Liver (tissue), 9 donors: Measurements from ENCODE around the gene CES4A. TPM values are rescaled to one million over a fixed set of nuclear protein-coding genes. Genes with fewer than 3 reads are reported as not detected.
A peak's percentile ranks its signal among the peaks of the same experiment; 100 is the strongest.

ENCODE experiments used
- DNase-seq: peaks from one replicate; pipeline ENCODE4 v3.0.0-alpha.2; 2017; ENCODE audit warnings: low spot score
- H3K27ac ChIP-seq, 2 donors: one replicate each; pipeline ENCODE4 v1.7.0; 2013; ENCODE audit warnings: inconsistent platforms in 2 of 2, low read length in 2 of 2, control low read depth in 1 of 2, low read depth in 1 of 2, mild to moderate bottlenecking in 1 of 2
- H3K27me3 ChIP-seq, 4 donors: one replicate each; pipeline versions ENCODE4 v1.6.1 to v1.7.0; 2013; ENCODE audit warnings: low read length in 3 of 4, inconsistent platforms in 1 of 4, mild to moderate bottlenecking in 1 of 4, moderate library complexity in 1 of 4; ENCODE audit not compliant: control insufficient read depth in 4 of 4, insufficient read depth in 4 of 4
- H3K36me3 ChIP-seq, 4 donors: one replicate each; pipeline versions ENCODE4 v1.6.1 to v1.7.0; 2013; ENCODE audit warnings: low read length in 3 of 4, mild to moderate bottlenecking in 3 of 4, low read depth in 1 of 4, moderate library complexity in 1 of 4; ENCODE audit not compliant: control insufficient read depth in 4 of 4, insufficient read depth in 3 of 4
- H3K4me1 ChIP-seq, 4 donors: one replicate each; pipeline versions ENCODE4 v1.6.1 to v1.7.0; 2013; ENCODE audit warnings: low read length in 3 of 4, mild to moderate bottlenecking in 3 of 4, moderate library complexity in 1 of 4; ENCODE audit not compliant: control insufficient read depth in 4 of 4, insufficient read depth in 4 of 4
- H3K4me3 ChIP-seq, 3 donors: one replicate each; pipeline versions ENCODE4 v1.6.1 to v1.7.0; 2013; ENCODE audit warnings: low read length in 3 of 3, control low read depth in 1 of 3, low read depth in 1 of 3, mild to moderate bottlenecking in 1 of 3
- H3K9ac ChIP-seq, 2 donors: one replicate each; pipeline ENCODE4 v1.7.0; 2013; ENCODE audit warnings: low read length in 2 of 2, mild to moderate bottlenecking in 2 of 2, moderate library complexity in 2 of 2, control low read depth in 1 of 2, low read depth in 1 of 2
- H3K9me3 ChIP-seq, 4 donors: one replicate each; pipeline versions ENCODE4 v1.6.1 to v1.7.0; 2013; ENCODE audit warnings: low read length in 3 of 4; ENCODE audit not compliant: control insufficient read depth in 4 of 4
- EGR1 ChIP-seq, 2 donors: IDR thresholded peaks; 2 replicates each; pipeline ENCODE4 v1.6.1; 2016 to 2018; ENCODE audit warnings: antibody characterized with exemption in 2 of 2, low read depth in 2 of 2
- FOXA1 ChIP-seq: IDR thresholded peaks from 2 replicates; pipeline ENCODE4 v1.6.1; 2016; ENCODE audit warnings: antibody characterized with exemption
- FOXA2 ChIP-seq: IDR thresholded peaks from 2 replicates; pipeline ENCODE4 v1.6.1; 2016; ENCODE audit warnings: antibody characterized with exemption
- GABPA ChIP-seq, 2 donors: IDR thresholded peaks in 1 of 2; conservative IDR thresholded peaks in 1 of 2; 2 replicates each; pipeline ENCODE4 v1.6.1; 2016; ENCODE audit warnings: antibody characterized with exemption in 2 of 2, mild to moderate bottlenecking in 1 of 2, moderate library complexity in 1 of 2
- HNF4A ChIP-seq, 2 donors: conservative IDR thresholded peaks; 2 replicates each; pipeline ENCODE4 v1.6.1; 2016; ENCODE audit warnings: antibody characterized with exemption in 2 of 2, mild to moderate bottlenecking in 2 of 2
- HNF4G ChIP-seq: IDR thresholded peaks from 2 replicates; pipeline ENCODE4 v1.6.1; 2016; ENCODE audit warnings: antibody characterized with exemption
- JUND ChIP-seq, 2 donors: IDR thresholded peaks; 2 replicates each; pipeline ENCODE4 v1.6.1; 2016; ENCODE audit warnings: antibody characterized with exemption in 2 of 2
- NR2F2 ChIP-seq: IDR thresholded peaks from 2 replicates; pipeline ENCODE4 v1.6.1; 2016; ENCODE audit warnings: antibody characterized with exemption
- RAD21 ChIP-seq, 2 donors: IDR thresholded peaks; 2 replicates each; pipeline ENCODE4 v1.6.1; 2016; ENCODE audit warnings: antibody characterized with exemption in 2 of 2, mild to moderate bottlenecking in 2 of 2
- RXRA ChIP-seq, 2 donors: IDR thresholded peaks; 2 replicates each; pipeline ENCODE4 v1.6.1; 2017 to 2018; ENCODE audit warnings: antibody characterized with exemption in 2 of 2, mild to moderate bottlenecking in 1 of 2
- SP1 ChIP-seq: IDR thresholded peaks from 2 replicates; pipeline ENCODE4 v1.6.1; 2018; ENCODE audit warnings: antibody characterized with exemption, mild to moderate bottlenecking
- TAF1 ChIP-seq: conservative IDR thresholded peaks from 2 replicates; pipeline ENCODE4 v1.6.1; 2016; ENCODE audit warnings: antibody characterized with exemption, mild to moderate bottlenecking
- YY1 ChIP-seq: IDR thresholded peaks from 2 replicates; pipeline ENCODE4 v1.6.1; 2016; ENCODE audit warnings: antibody characterized with exemption, mild to moderate bottlenecking
- WGBS: extraction: QIAGEN DNeasy Blood & Tissue Kit; methylation state at CpG from one replicate; pipeline ENCODE4 v1.1.7; 2013; 5-methylcytosine and 5-hydroxymethylcytosine counted together
- polyA plus RNA-seq, 2 donors: library from polyadenylated mRNA; stranded (reverse) in 1 of 2; unstranded in 1 of 2; fragments of 200-250 nt in 1 of 2; fragments of >200 nt in 1 of 2; fragmentation: Nextera tagmentation in 1 of 2; extraction: Ambion mirVana in 1 of 2; gene quantifications; one replicate each; pipeline versions ENCODE4 v1.2.1 to v1.2.3, GENCODE V29; 2013 to 2015
- total RNA-seq, 2 donors: library from RNA; depleted of rRNA; stranded (reverse); fragments of >200 nt; gene quantifications; one replicate each; pipeline ENCODE4 v1.2.3, GENCODE V29; 2014
- TF ChIP-seq, protein P1 (sequence below): IDR thresholded peaks from 2 replicates; pipeline ENCODE4 v1.6.1; 2016; ENCODE audit warnings: antibody characterized with exemption
- TF ChIP-seq, protein P2 (sequence below): IDR thresholded peaks from 2 replicates; pipeline ENCODE4 v1.6.1; 2016; ENCODE audit warnings: antibody characterized with exemption, mild to moderate bottlenecking
- TF ChIP-seq, protein P3 (sequence below): IDR thresholded peaks from 2 replicates; pipeline ENCODE4 v1.6.1; 2016; ENCODE audit warnings: antibody characterized with exemption
- TF ChIP-seq, protein P4 (sequence below): fragments of 150-350 bp; IDR thresholded peaks from 2 replicates; pipeline ENCODE4 v1.5.1; 2017; ENCODE audit warnings: improper control_type of control experiment, low read depth, low read length; ENCODE audit not compliant: missing input control
- TF ChIP-seq, protein P5 (sequence below): IDR thresholded peaks from 2 replicates; pipeline ENCODE4 v1.6.1; 2016; ENCODE audit warnings: antibody characterized with exemption
- donor health status: healthy.
- donor health status: healthy.
- donor health status: healthy.
- donor health status: healthy.
- donor health status: healthy.

Gene CES4A
- total and polyA plus RNA-seq, 4 donors: 1.6 to 20.5 (median 11.3) TPM

DNA sequence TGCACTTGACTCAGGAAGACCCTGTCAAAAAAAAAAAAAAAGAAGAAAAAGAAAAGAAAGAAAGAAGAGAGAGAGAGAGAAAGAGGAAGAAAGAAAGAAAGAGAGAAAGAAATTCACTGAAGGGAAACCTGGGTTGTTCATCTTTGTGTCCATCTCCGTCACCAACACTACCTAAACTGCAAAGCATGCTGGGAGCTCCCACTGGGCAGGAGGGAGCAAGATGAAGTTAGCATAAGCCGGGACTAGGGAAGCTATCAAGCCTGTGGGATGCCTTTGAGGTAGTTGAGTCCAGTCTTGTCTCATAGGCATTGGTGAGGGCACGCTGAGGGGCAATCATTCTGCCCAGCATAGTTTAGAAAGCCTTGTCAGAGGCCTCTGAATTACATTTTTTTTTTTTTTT, 32.9 kb downstream of the CES4A start:
- Histone ChIP-seq H3K4me1 (no peaks in the 10 kb centered on the region), H3K4me3 (no peak overlapping the region), H3K9ac (no peak overlapping the region), H3K27me3 (no peaks in the 10 kb centered on the region), H3K9me3 (no peaks in the 10 kb centered on the region), H3K27ac (no peak overlapping the region), H3K36me3 (no peaks in the 10 kb centered on the region)
- 91% methylated on average over 3 of the region's 3 CpGs for WGBS
- no peak for TF ChIP-seq GABPA (IDR thresholded peaks at IDR 0.05 in 1 of 2, conservative IDR thresholded peaks at IDR 0.05 in 1 of 2)
- no peak for TF ChIP-seq NR2F2
- DNase-seq: no peak

DNA sequence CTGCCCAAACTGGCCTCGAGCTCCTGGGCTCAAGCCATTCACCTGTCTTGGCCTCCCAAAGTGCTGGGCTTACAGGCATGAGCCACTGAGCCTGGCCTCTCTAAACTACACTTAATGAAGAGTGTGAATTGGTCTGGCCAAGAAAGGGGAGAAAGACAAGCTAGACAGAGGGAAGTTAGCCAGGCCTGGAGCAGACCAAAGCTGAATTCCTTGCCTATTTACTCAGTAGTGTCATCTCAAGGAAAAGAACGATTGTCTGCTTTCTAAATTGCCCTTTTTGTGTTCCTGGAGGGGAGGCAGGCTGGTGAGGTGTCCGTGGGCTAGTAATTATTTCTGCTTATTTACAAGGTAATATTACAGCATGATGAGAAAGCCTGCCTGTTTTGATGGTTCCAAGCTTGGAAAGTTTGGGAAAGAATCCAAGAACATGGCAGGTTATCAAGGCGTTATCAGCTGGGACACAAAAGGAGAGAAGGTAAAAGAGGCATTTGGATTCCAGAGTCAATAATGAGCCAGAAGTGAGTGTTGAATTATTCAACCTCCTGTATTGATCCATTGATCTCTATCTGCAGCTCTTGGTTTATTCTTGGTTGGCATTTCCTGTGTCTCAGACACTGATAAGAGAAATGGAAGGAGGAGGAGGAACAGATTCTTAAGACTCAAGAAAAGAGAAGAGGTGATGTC, 34.3 kb downstream of the CES4A start:
- Histone ChIP-seq H3K4me1 (no peaks in the 10 kb centered on the region), H3K27me3 (no peaks in the 10 kb centered on the region), H3K9me3 (no peaks in the 10 kb centered on the region), H3K36me3 (no peaks in the 10 kb centered on the region), H3K9ac (no peak overlapping the region), H3K4me3 (no peak overlapping the region), H3K27ac (no peak overlapping the region)
- 56% methylated on average over 4 of the region's 4 CpGs for WGBS
- no peak for DNase-seq
- TF ChIP-seq JUND (IDR thresholded peaks at IDR 0.05) (no peak), GABPA (IDR thresholded peaks at IDR 0.05 in 1 of 2, conservative IDR thresholded peaks at IDR 0.05 in 1 of 2) (no peak), YY1 (peak; percentile 15), TAF1 (no peak)

DNA sequence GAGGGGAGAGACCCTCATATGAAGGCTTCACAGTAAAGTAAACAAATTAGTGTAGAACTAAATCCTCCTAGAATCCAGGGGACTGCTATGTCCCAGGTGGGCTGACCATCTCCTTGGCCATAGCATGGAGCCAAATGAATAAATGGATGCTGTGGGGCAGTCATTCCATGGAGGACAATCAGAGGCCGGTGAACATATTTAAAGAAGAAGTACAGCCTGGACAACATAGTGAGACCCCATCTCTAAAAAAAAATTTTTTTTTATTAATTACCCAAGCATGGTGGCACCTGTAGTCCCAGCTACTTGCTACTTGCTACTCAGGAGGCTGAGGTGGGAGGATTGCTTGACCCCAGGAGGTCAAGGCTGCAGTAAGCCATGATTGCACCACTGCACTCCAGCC, 35.3 kb downstream of the CES4A start:
- WGBS: 93% methylated on average over 1 of the region's 1 CpG
- DNase-seq: no peak
- TF ChIP-seq HNF4G (no peak), RXRA (IDR thresholded peaks at IDR 0.05) (no peak), YY1 (no peak), EGR1 (IDR thresholded peaks at IDR 0.05; ENCODE audit: low read depth in 2 of 2) (no peak), NR2F2 (no peak), TAF1 (no peak), GABPA (IDR thresholded peaks at IDR 0.05 in 1 of 2, conservative IDR thresholded peaks at IDR 0.05 in 1 of 2) (no peak), FOXA2 (no peak), FOXA1 (no peak), HNF4A (conservative IDR thresholded peaks at IDR 0.05) (no peak), SP1 (no peak), JUND (IDR thresholded peaks at IDR 0.05) (no peak), RAD21 (IDR thresholded peaks at IDR 0.05) (no peak)
- TF ChIP-seq, protein P1, sequence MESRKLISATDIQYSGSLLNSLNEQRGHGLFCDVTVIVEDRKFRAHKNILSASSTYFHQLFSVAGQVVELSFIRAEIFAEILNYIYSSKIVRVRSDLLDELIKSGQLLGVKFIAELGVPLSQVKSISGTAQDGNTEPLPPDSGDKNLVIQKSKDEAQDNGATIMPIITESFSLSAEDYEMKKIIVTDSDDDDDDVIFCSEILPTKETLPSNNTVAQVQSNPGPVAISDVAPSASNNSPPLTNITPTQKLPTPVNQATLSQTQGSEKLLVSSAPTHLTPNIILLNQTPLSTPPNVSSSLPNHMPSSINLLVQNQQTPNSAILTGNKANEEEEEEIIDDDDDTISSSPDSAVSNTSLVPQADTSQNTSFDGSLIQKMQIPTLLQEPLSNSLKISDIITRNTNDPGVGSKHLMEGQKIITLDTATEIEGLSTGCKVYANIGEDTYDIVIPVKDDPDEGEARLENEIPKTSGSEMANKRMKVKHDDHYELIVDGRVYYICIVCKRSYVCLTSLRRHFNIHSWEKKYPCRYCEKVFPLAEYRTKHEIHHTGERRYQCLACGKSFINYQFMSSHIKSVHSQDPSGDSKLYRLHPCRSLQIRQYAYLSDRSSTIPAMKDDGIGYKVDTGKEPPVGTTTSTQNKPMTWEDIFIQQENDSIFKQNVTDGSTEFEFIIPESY: no peak
- TF ChIP-seq, protein P2, sequence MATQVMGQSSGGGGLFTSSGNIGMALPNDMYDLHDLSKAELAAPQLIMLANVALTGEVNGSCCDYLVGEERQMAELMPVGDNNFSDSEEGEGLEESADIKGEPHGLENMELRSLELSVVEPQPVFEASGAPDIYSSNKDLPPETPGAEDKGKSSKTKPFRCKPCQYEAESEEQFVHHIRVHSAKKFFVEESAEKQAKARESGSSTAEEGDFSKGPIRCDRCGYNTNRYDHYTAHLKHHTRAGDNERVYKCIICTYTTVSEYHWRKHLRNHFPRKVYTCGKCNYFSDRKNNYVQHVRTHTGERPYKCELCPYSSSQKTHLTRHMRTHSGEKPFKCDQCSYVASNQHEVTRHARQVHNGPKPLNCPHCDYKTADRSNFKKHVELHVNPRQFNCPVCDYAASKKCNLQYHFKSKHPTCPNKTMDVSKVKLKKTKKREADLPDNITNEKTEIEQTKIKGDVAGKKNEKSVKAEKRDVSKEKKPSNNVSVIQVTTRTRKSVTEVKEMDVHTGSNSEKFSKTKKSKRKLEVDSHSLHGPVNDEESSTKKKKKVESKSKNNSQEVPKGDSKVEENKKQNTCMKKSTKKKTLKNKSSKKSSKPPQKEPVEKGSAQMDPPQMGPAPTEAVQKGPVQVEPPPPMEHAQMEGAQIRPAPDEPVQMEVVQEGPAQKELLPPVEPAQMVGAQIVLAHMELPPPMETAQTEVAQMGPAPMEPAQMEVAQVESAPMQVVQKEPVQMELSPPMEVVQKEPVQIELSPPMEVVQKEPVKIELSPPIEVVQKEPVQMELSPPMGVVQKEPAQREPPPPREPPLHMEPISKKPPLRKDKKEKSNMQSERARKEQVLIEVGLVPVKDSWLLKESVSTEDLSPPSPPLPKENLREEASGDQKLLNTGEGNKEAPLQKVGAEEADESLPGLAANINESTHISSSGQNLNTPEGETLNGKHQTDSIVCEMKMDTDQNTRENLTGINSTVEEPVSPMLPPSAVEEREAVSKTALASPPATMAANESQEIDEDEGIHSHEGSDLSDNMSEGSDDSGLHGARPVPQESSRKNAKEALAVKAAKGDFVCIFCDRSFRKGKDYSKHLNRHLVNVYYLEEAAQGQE: no peak
- TF ChIP-seq, protein P3, sequence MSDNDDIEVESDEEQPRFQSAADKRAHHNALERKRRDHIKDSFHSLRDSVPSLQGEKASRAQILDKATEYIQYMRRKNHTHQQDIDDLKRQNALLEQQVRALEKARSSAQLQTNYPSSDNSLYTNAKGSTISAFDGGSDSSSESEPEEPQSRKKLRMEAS: no peak
- TF ChIP-seq, protein P4, sequence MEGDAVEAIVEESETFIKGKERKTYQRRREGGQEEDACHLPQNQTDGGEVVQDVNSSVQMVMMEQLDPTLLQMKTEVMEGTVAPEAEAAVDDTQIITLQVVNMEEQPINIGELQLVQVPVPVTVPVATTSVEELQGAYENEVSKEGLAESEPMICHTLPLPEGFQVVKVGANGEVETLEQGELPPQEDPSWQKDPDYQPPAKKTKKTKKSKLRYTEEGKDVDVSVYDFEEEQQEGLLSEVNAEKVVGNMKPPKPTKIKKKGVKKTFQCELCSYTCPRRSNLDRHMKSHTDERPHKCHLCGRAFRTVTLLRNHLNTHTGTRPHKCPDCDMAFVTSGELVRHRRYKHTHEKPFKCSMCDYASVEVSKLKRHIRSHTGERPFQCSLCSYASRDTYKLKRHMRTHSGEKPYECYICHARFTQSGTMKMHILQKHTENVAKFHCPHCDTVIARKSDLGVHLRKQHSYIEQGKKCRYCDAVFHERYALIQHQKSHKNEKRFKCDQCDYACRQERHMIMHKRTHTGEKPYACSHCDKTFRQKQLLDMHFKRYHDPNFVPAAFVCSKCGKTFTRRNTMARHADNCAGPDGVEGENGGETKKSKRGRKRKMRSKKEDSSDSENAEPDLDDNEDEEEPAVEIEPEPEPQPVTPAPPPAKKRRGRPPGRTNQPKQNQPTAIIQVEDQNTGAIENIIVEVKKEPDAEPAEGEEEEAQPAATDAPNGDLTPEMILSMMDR: no peak
- TF ChIP-seq, protein P5, sequence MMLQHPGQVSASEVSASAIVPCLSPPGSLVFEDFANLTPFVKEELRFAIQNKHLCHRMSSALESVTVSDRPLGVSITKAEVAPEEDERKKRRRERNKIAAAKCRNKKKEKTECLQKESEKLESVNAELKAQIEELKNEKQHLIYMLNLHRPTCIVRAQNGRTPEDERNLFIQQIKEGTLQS: no peak

More for the DNA sequence above, 35.3 kb downstream of the CES4A start:
- no peaks in the 10 kb centered on the region for H3K36me3 ChIP-seq
- peaks cover 2 to 6% (median 4%) of the 10 kb centered on the region in 4 donors for H3K4me1 ChIP-seq
- H3K4me3 ChIP-seq: no peak overlapping the region
- H3K9me3 ChIP-seq: no peaks in the 10 kb centered on the region
- H3K27ac ChIP-seq: no peak overlapping the region
- H3K27me3 ChIP-seq: no peaks in the 10 kb centered on the region
- no peak overlapping the region for H3K9ac ChIP-seq
